Activated gamma-delta T cell treated with anti-CD3 and anti-CD28 coated beads, Interleukin-2, amount 50 U/mL, for 16 hours (primary cell): ENCODE results near the gene STIL.
"Not testable (repeated sequence)": the region's sequence is repeated elsewhere in the genome, so short reads cannot be mapped to it uniquely, and the experiment has no call there.

ENCODE experiments used
- DNase-seq: peaks from one replicate; pipeline ENCODE4 v3.0.0-alpha.2; 2020; ENCODE audit warnings: low read depth

Gene STIL

DNA sequence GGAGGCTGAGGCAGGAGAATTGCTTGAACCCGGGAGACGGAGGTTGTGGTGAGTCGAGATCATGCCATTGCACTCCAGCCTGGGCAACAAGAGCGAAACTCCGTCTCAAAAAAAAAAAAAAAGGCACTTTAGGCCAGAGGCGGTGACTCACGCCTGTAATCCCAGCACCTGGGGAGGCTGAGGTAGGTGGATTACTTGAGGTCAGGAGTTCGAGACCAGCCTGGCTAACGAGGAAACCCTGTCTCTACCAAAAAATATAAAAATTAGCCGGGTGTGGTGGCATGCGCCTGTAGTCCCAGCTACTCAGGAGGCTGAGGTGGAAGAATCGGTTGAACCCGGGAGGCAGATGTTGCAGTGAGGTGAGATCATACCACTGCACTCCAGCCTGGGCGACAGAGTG lies 6.0 kb upstream of the STIL start:
- not testable (repeated sequence) for DNase-seq

DNA sequence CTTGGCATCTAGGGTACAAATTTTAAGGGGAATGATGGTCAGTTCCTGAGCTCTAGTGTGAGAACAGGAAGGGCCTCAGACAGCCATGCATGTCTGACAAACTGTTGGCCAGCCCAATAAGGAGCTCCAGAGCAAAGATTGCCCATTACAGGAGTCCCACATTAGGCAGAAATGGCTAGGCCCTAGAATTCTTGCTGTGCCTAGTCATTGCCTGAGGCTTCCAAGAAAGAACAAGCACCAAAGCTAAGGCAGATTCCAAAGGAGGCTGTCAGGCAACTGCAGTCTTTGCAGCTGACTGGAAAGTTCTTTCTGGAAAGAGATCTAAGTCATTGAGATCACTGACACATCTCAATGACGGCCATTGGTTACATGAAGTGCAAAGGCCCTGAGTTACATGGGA lies 3.9 kb upstream of the STIL start:
- DNase-seq: no peak

DNA sequence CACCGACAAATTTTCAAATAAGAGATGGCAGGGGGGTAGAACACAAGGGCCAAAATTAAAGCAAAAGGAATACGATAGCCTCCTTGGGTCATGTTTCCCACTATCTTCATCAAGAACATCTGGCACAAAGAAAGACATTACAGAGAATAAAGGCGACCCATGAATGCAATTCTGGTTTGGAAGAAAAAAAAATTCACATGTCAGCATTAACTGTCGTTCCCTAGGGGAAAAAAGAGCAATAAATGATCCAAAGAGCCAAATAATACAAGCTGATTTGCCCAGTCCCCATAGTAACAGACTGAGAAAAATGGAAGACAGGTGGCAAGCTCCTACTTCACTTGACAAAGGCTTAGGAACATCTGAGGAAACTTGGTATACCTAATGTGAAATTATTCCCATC lies 4.5 kb downstream of the STIL start:
- DNase-seq: no peak

DNA sequence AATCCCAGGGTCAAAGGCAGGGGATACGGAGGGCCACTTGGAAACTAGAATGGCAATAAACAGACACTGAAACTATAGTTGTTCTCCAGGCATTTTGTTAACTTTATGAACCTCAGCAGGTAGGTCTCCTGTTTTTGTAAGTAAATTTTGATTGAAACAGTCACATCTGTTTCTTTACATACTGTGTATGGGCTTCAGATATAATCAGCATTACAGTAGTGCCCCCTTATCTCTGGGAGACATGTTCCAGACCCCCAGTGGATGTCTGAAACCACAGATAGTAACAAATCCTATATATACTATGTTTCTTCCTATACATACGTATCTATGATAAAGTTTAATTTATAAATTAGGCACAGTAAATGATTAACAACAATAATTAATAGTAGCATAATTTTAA lies 11.5 kb downstream of the STIL start:
- DNase-seq: no peak

DNA sequence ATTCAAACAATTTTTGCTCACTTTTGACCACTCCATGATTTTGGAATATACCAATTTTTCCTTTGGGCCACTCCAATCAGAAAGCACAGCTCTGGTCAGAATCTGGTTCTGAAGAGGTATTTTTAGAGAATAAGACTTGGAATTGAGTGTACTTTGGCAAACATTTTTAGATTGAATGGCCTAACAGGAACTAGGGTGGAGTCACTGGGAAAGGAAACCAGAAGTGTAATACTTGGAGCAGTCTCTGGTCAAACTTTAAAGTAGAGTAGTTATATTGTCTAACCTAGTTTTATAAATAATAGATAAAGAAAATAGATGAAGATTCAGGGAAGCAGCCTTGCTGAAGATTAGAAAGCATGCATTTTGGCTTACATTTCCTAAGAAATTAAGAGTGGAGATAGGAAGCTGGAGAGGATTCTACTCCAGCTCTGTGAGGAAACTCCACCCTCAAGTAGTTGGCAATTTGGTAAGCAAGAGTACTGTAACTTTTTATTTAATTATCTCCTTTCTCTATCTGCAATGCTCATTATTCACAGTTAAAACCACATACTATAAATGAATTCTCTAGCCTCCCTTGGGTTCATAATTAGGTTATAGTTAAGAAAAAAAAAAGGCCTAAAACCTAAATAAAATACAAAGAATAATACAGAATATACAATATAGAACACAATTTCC lies 15.8 kb downstream of the STIL start:
- no peak for DNase-seq

DNA sequence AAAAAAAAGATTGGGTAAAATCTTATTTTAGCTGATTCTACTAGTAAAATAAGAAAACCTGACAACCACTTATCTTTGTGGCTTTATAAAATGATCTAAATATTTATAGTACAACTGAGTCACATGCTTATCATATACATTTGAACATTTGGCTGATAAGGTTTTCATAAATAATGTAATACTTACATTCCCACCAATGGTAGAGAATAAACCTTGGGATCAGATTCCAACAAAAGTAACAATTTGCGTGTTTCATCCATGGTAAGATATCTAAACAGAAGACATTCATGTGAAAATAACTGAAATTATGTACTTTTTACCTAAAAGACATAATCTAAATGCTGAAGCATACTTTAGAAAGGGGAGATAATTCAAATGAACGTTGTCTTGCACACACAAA lies 18.4 kb downstream of the STIL start:
- DNase-seq: no peak

DNA sequence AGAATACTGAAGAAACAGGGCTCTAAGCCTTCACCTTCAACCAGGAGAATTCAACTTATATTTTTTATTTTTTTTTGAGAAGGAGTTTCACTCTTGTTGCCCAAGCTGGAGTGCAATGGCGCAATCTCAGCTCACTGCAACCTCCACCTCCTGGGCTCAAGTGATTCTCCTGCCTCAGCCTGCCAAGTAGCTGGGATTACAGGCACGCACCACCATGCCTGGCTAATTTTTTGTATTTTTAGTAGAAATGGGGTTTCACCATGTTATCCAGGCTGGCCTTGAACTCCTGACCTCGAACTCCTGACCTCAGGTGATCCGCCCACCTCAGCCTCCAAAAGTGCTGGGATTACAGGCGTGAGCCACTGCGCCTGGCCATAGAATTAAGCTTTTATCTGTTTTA lies 19.1 kb downstream of the STIL start:
- DNase-seq: not testable (repeated sequence)

DNA sequence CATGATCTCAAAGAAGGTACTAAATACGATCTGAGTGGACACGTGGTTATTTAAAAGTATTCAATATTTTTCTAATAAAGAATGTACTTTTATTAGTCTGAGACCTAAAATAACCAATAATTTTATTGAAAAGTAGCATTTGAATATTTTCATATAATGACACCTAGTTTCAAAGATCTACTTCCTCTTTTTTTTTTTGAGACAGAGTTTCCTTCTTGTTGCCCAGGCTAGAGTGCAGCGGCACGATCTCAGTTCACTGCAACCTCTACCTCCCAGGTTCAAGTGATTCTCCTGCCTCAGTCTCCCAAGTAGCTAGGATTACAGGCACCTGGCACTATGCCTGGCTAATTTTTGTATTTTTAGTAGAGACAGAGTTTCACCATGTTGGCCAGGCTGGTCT lies 25.8 kb downstream of the STIL start:
- not testable (repeated sequence) for DNase-seq

DNA sequence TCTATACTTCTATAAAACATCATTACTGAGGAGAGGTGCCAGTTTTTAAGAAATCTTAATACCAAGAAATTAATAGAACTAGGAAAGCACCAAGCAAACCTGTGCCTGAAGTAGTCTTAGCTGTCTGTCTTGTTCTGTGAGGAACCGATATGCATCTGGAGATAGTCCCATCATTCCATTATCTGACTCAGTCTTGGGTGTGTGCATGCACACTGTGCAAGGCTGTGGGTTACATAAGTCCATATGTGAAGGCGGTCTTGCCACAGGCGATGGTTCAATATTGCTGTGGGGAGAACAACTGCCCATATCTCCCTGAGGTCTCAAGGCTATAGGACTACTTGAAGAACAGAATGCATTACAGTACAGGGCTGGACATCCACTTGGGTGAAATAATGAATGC lies 33.8 kb downstream of the STIL start:
- DNase-seq: no peak

DNA sequence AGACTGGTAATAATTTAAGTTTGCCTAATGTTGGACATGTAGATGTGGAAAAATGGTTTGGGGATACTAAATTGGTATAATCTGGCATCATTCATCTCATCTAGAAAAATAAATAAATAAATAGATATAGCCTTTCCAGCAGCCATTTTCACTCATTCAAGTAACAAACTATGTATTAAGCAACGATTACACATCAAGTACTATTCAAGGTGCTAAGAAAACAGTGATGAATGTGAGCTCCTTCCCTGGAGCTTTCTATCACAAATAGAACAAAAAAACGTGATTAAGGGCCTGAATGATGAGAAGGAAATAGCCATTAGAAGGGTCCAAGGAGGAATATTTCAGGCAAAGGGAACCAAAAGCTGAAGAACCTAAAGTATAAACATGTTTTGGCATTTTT lies 37.1 kb downstream of the STIL start:
- DNase-seq: no peak

DNA sequence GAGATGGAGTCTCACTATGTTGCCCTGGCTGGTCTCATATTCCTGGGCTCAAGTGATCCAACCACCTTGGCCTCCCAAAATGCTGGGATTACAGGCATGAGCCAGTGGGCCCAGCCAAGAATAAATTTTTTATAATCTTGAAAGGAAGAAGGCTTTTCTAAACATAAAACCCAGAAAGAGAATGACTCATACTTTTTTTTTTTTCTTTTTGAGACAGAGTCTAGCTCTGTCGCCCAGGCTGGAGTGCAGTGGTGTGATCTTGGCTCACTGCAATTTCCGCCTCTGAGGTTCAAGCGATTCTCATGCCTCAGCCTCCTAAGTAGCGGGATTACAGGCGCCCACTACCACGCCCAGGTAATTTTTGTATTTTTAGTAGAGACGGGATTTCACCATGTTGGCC lies 38.1 kb downstream of the STIL start:
- not testable (repeated sequence) for DNase-seq

DNA sequence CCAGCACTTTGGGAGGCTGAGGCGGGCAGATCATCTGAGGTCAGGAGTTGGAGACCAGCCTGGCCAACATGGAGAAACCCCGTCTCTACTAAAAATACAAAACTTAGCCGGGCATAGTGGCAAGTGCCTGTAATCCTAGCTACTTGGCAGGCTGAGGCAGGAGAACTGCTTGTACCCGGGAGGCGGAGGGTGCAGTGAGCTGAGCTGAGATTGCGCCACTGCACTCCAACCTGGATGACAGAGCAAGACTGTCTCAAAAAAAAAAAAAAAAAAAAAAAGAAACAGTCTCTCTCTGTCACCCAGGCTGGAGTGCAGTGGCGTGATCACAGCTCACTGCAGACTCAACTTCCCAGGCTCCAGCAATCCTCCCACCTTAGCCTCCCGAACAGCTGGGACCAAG lies 48.4 kb downstream of the STIL start:
- DNase-seq: not testable (repeated sequence)

DNA sequence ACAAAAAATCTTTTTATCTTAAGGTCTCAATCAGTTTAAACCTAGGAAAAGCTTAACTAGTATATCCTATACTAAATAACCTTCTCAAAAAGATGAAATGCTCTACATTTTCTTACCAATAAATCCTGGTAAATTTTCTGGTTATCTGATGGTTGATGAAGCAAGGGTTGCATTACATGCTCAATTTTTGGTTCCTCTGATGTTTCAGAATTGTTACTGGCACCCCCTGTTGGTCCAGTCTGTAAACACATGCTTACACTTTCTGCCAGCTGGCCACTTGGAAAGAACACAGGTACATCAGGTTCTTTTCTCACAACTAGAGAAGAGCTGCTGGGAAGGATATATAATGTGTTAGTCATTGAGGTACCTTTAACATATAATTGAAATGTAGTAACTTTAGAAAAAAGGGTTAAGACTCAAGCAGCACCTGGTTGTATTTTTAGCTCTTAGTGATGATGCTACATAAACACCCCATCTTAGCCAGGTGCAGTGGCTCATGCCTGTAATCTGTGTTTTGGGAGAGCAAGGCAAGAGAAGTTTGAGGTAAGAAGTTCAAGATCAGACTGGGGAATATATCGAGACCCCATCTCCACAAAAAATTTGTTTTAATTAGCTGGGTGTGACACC lies 51.0 kb downstream of the STIL start:
- DNase-seq: peak; percentile 5

DNA sequence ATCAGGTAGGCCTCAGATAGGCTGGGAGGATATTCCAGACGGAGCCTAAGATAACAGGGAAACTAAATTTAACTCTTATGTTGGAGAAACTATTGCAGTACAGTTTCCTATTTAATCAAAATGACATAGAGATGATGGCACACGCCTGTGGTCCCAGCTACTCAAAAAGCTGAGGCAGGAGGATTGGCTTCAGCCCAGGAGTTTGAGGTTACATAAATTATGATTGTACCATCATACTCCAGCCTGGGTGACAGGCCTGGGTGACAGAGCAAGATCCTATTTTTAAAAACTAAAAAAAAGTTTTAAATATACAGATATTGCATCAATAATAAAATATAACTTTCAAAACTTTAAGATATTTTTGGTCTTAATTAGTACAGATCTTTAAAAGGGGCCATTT lies 56.7 kb downstream of the STIL start:
- no peak for DNase-seq

DNA sequence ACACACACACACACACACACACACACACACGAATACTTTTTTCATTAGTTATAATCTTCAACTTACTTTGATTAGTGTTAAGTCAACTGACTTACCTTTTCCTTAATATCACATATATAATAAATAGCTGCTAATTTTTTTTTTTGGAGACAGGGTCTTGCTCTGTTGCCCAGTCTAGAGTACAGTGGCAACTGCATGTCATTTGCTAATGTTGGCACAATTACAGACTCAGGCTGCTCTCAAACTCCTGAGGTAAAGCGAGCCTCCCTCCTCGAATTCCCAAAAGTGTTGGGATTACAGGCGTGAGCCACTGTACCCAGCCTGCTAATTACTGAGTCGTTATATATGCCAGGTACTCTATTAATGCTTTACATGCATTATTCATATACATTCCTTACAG lies 61.2 kb downstream of the STIL start:
- DNase-seq: no peak

DNA sequence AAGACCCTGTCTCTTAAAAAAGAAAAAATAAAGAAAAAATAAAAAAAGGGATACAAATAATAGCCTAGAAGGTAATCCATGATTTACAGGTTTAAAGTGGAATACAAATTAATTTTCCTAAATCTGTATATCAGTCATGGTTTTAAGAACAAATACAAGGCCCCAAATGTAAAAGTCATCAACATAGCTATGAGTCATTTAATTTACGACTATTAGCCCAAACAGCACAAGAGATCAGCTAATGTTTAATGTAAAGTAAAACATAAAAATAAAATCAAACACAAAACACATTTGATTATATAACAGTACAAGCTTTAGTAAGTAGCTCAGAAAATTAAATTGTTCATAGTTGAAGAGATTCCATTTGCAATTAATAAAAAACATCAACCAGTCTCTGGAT lies 61.6 kb downstream of the STIL start:
- no peak for DNase-seq

DNA sequence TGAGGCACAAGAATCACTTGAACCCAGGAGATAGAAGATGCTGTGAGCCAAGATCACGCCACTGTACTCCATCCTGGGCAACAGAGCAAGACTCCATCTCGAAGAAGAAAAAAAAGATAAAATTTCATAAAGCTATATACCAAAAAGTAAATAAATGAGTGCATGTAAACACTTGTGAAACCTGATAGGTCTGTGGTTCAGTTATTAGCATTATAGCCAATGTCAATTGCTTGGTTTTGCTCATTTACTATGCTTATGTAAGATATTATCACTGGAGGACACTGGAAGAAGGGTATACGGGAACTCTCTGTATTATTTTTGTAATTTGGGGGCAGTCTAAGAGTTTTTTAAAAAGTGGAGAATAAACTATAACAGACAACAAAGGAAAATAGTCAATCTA lies 64.2 kb downstream of the STIL start:
- no peak for DNase-seq

DNA sequence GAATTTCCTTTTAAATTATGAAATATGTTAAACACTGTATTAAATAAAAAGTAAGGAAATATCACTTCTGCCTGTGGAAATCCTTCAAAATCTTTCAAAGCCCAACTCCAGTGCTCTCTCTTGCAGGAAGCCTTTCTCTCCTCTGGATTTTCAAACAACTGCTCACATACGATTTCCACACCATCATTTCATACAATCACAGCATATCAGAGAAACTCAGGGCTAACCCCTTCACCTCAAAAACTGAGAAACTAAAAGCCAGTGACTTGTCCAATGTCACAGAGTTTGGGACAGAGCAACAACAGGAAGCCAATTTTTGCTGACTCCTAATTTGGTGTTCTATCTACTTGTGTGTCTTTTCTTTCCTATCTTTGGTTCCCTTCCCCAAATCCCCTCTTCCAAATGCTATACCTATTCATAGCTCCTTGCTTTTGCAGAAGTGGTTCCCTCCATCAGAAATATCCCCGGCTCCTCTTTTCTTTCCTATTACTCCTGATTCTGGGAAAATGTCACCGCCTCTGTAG lies 69.5 kb downstream of the STIL start:
- no peak for DNase-seq

DNA sequence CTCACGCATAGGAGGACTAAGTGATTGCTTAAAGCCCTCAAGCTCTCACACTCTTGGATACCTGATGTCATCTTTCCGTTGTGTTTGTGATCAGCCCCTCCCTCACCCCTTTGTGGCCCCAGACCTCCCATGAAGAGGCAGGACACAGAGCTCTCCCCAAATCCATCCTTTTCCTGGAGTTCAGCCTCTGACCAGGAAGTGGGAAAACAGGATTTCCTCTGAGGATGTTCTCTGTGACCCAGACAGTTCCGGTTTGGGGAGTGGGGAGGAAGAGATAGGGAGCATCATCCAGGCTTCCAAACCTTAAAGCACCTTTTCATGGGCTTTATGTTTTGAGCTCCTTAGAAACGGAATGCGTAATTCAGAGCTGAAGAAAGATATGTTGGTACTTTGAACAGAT lies 70.0 kb downstream of the STIL start:
- DNase-seq: no peak

DNA sequence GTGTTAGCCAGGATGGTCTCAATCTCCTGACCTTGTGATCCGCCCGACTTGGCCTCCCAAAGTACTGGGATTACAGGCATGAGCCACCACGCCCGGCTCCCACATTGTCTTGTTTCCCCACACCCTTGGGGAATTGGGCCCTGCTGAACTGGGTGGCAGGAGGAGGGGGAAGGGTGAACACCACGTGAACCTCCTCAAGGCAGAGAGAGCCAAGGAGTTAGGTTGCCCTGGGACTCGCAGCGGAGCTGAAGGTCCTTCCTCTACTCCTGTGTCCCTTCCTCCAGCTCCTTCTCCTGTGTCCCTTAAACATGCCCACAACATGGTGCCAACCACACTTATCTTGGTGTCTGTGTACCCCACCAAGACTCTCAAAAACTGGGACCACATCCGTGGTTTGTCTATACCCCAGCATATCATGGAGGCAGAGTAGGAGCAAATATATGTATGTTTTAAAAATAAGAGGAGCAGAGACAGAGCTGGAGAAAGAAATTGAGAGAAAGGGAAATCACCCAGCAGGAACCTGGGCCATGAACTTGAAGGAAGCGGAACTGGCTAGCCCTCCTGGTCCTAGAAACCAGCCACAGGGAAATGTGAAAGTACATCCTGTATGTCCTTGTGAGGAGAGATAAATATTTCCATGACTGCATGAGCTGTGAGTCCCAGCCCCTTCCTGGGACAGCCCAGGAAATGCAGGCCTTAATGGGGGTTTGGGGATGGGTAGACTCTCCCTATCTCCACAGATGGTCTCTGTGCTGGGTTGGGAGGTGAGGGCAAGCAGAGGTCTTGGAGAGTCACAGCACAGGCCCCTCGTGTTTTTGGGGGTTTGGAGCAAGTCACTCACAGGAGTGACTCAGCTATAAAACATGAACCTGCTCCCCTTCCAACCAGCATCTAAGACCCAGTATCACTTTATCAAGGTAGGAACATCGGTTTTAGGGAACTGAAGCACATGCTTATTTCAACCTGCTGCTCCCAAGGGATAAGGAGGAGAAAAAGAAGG lies 72.5 kb downstream of the STIL start:
- DNase-seq: no peak

DNA sequence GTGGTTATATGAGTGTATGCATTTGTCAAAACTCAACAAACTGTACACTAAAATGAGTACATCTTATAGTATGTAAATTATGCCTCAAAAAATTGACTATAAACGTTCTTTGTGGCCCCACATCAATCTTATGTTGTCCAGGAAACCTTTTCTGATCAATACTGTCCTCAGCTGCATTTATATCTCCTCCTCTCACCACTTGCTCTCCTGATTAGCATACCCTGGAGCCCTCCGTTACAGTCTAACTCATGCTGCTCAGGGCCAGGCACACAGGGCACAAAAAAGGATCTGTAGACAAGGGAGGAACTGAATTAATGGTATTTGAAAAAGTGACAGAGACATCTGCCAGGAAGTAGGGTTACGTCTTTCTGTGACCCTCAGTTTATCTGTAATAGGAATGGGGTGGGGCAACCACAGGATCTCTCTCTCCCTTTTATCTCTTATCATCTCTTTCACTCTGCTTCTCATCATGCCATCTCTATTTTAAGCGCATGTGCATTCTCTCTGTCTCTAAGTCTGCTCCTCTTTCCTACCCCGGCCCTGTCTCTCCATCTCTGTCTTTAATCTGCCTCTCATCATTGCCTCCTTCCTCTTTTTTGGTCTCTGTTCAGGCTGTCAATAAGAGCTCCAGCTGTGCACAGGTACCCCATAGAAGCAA lies 74.9 kb downstream of the STIL start:
- no peak for DNase-seq

DNA sequence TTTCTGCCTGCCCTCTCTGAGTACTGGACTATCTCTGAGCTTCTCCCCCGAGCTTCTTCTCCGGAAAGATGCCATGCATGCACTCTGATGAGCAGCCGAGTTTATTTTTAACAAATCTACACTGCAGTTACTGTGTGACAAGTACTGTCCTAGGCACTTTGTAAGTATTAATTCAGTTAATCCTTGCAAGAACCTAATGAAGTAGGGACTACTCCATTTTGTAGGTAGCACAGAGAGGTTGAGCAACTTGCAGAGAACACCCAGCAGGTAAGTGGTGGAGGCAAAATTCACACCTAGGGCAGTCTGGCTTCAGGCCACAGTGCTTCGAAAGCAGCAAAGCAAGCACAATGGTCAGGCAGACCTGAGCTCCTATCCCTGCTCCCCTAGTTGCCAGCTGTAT lies 78.1 kb downstream of the STIL start:
- no peak for DNase-seq
